ENCODE measurements around the gene TRRAP.

The TRRAP gene

GRCh38 chr7:98902523-98902922, 24.2 kb downstream of the TRRAP start:
- DNase-seq (ENCODE audit: low read depth): no peak

DNA sequence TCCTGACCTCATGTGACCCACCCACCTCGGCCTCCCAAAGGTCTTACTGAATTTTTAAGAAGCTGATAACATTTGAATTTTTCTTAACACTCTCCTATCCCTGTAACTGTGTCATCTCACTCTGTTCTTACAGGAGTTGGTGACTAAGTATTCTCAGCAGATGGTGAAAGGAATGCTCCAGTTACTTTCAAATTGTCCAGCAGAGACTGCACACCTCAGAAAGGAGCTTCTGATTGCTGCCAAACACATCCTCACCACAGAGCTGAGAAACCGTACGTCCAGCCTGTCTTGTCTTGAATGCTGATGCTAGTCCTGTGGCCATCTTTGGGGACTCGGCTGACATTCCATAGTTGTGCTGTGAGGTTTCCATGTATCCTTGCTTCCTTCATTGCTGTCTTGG, 24.9 kb downstream of the TRRAP start:
- DNase-seq (ENCODE audit: low read depth): no peak

- DNase-seq (ENCODE audit: low read depth): no peak
Observed at GRCh38 chr7:98907570-98907969, 29.2 kb downstream of the TRRAP start.

GRCh38 chr7:98908585-98908984, 30.3 kb downstream of the TRRAP start:
- DNase-seq (ENCODE audit: low read depth): no peak

DNA sequence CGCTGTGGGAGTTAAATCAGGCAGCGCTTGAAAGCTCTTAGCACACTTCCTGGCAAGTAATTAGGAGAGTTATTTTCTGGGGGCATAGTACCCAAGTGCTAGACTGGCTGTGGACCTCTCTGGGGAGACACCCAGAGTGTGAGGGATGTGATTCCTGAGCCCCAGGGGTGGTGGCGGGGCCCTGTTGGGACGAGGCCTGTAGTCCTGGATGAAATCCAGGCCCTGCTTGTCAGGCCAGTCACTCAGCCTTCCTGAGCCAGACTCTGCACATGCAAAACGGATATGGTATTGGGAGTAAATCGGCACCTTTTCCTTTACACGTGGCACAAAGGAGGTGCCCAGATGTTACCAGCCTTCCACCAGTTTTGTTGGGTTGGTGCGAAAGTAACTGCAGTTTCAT, 31.2 kb downstream of the TRRAP start:
- DNase-seq (ENCODE audit: low read depth): no peak

DNA sequence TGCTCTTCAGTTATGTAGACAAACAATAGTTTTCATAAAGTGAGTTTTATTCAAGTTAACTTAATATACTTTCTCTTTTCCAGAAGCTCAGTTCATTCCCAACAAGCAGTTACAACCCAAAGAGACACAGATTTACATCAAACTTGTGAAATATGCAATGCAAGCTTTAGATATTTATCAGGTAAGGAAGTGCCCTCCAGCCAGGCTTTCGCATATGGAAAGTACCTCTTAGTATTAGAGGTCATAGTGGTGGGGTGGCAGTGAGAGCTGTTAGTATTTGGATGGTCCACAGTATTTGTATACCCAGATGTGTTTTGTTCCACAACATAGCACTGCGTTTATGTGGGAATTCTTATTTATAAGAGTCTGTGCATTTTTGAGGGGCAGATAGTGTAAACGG, 32.1 kb downstream of the TRRAP start:
- DNase-seq (ENCODE audit: low read depth): no peak

DNA sequence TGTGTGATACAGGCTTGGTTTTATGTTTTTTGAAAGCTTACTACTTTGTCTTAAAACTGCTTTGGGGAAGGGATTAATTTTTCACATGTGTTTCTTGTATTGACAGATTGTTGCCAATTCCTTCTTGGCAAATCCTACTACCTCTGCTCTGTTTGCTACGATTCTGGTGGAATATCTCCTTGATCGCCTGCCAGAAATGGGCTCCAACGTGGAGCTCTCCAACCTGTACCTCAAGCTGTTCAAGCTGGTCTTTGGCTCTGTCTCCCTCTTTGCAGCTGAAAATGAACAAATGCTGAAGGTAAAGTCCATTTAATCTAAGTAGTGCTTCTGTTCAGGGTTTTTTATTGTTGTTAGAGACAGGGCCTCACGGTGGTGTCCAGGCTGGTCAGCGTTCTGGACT, 33.6 kb downstream of the TRRAP start:
- no peak for DNase-seq (ENCODE audit: low read depth)

DNA sequence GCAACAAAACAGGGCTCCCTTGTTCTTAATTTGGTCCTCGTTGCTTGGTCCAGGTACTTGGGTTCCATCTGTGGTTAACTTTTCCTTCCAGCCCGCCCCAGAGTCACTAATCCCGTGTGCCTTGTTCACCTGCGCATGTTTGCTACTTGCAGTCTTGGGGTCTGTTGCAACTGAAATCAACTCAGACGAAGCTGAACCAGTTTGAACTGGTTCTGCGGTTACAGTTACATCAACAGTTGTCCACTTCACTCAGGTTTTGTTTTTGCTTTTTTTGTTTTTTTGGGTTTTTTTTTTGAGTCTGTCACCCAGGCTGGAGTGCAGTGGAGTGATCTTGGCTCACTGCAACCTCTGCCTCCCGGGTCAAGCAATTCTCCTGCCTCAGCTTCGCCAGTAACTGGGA, 34.7 kb downstream of the TRRAP start:
- no peak for DNase-seq (ENCODE audit: low read depth)

GRCh38 chr7:98913612-98914011, 35.3 kb downstream of the TRRAP start:
- no peak for DNase-seq (ENCODE audit: low read depth)

DNA sequence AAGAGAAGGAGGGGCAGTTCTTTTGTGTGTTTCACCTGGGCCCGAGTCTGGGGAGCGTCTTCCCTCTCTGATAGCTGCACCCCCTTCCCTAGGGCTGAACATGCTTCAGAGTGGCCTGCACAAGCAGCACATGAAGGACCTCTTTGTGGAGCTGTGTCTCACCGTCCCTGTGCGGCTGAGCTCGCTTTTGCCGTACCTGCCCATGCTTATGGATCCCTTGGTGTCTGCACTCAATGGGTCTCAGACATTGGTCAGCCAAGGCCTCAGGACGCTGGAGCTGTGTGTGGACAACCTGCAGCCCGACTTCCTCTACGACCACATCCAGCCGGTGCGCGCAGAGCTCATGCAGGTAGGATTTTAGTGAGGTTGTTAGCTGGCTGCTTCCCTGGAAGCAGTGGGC, 39.0 kb downstream of the TRRAP start:
- no peak for DNase-seq (ENCODE audit: low read depth)

- no peak for DNase-seq (ENCODE audit: low read depth)
Observed at GRCh38 chr7:98921608-98922372, 43.5 kb downstream of the TRRAP start.

- DNase-seq (ENCODE audit: low read depth): no peak
Observed at GRCh38 chr7:98922392-98923187, 44.3 kb downstream of the TRRAP start.

DNA sequence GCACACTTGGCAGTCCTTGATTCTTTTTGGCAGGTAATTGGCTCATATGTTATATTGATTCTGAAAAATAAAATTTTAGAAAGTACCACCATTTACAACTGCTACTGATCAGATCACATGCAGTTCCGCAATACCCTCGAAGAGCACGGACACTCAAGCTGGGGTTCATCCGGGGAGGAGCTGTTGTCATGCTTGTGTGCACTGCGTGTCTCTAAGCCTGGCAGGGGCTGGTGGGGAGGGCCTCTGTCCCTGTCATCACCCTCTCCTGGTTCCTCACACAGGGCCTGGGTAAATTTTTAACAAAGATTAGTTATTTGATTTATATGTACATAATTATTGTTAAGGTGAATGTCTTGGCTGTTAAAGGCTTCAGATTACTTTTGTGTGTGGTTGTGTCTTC, 45.2 kb downstream of the TRRAP start:
- no peak for DNase-seq (ENCODE audit: low read depth)

DNA sequence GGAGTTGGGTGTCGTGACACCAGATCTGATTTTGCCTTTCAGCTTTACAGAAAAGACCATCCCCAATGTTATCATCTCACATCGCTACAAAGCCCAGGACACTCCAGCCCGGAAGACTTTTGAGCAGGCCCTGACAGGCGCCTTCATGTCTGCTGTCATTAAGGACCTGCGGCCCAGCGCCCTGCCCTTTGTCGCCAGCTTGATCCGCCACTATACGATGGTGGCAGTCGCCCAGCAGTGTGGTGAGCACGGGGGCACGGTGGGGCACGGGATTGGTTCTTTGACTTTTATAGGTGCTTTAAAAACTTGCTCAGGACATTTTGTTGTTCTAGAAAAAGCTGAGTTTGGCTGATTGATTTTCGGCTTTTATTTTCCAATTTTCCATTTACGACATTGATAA, 48.8 kb downstream of the TRRAP start:
- no peak for DNase-seq (ENCODE audit: low read depth)

DNA sequence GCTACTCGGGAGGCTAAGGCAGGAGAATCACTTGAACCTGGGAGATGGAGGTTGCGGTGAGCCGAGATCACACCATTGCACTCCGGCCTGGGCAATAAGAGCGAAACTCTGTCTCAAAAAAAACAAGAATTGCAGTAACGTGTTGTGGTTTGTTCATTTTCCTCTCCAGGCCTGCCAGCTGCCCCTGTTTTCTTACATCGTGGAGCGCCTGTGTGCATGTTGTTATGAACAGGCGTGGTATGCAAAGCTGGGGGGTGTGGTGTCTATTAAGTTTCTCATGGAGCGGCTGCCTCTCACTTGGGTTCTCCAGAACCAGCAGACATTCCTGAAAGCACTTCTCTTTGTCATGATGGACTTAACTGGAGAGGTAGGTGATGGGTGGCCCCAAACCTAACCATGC, 52.1 kb downstream of the TRRAP start:
- peak; percentile 3 for DNase-seq (ENCODE audit: low read depth)

DNA sequence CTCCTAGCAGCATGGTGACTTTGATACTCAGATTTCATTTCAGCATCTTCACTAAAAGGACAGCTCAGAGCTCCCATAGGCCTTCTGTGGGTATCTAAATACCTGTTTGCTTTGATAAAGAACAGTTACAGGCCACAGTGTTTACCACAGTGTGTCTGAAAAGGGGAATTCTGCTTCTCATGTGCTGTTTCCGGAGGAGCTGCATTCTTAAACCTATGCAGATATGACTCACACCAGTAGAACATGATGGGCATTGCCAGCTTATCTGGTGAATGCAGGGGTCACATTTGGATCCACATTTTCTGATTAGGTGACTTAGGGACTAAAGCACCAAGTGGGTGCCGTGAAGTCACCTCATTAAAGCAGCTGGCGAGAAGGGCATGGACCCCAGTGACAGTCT, 52.6 kb downstream of the TRRAP start:
- DNase-seq (ENCODE audit: low read depth): peak; percentile 28

DNA sequence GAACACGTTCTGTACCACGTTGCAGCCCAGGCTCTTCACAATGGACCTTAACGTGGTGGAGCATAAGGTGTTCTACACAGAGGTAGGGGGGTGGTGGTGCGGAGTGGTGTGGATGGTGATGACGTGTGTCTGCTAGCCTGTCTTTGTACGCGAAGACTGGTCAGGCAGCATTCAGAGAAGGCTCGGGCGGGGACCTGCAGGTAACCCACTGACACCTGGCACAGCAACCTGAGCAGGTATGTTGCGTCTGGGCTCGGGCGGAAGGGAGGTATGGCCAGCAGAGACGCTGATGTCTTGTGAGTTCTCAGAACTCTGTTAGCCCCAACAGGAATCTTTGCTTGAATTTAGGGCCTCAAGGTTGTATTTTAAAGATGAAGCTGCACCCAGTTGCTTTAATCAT, 55.0 kb downstream of the TRRAP start:
- no peak for DNase-seq (ENCODE audit: low read depth)

GRCh38 chr7:98934267-98934666, 55.9 kb downstream of the TRRAP start:
- no peak for DNase-seq (ENCODE audit: low read depth)

DNA sequence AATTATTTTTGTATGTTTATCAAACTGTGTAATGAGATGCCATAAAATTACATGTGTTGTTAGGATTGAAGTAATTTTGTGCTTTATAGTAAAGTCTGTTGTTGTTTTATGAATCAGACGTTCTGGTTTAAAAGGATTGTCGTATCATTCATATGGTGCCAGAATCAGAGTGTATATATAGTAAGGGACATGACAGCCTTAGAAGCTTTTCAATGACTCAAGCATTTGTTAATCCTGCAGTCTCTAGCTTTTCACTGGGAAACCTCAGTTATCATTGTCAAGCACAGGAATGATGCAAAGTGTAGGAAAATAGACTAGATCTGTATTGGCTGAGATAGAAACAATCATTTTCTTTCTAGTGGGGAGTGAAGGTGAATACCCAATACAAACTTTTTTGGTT, 57.5 kb downstream of the TRRAP start:
- DNase-seq (ENCODE audit: low read depth): no peak

- no peak for DNase-seq (ENCODE audit: low read depth)
Observed at GRCh38 chr7:98943336-98943735, 65.0 kb downstream of the TRRAP start.

DNA sequence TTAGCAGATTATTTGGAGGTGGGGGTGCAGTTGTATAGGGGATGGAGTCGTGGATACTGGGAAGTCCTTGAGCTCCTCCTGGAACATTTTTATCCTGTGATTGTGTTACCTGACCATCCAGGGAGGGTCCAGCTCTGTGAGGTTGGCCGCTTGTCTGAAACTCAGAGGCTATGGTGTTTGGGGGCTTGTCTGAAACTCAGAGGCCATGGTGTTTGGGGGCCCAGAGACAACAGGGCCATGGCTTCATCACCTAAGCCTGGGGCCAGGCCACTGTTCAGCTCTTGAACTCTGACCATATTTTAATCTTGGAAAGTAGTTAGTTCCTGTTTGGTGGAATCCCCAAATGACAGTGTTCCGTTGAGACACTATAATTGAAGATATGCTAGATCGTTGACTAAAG, 66.1 kb downstream of the TRRAP start:
- DNase-seq (ENCODE audit: low read depth): no peak

DNA sequence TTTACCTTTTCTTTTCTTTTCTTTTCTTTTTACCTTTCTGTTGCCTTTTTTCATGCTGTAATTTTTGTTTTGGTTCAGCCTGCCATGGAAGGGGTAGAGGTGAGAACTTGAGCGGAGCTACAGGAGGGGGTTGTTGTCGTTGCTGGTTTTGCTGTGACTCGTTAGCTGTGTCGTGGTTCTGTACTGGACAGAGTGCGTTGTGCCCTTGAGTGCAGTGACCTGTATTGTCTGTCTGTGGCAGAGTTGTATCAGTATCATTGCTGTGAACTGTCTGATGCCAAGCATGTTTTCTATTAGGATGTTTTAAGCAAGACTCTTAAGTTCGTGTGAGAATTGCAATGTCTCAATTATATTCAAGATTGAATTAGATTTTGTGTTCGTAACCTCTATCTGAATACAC, 67.5 kb downstream of the TRRAP start:
- no peak for DNase-seq (ENCODE audit: low read depth)

GRCh38 chr7:98946389-98946788, 68.1 kb downstream of the TRRAP start:
- no peak for DNase-seq (ENCODE audit: low read depth)

Measured in T-helper 22 cell (primary cell).